GM12878 (cell line): Measurements from ENCODE around the gene SERPINA4. TPM values are rescaled to one million over a fixed set of nuclear protein-coding genes. Genes with fewer than 3 reads are reported as not detected.

Experiments used
- ATAC-seq: fragments of 200-7000 bp; cut with Tn5 transposase; 3 replicates; pipeline ENCODE4 v1.9.1; 2020; ENCODE audit warnings: mild to moderate bottlenecking, moderate library complexity
- BruUV-seq: library from RNA; stranded (reverse); fragments of 400-500 nt; replicated peaks from 2 replicates; lab custom pipeline; 2021; lab: Mats Ljungman, UMichigan
- CTCF ChIA-PET: fragments of 300-600 bp; sonication (Branson Sonifier 250); formaldehyde crosslinking; extraction: SDS; loops from one replicate; lab custom pipeline; 2021; ENCODE audit warnings: inconsistent platforms; lab: Yijun Ruan, JAX
- POLR2A ChIA-PET: fragments of 350-600 bp; formaldehyde crosslinking; extraction: SDS; loops from one replicate; lab custom pipeline; 2021; ENCODE audit warnings: inconsistent platforms; lab: Charles Lee
- RAD21 ChIA-PET: fragments of 300-600 bp; sonication (Branson Sonifier 250); formaldehyde crosslinking; loops from one replicate; lab custom pipeline; 2023; ENCODE audit warnings: antibody characterized with exemption; ENCODE audit not compliant: unreplicated experiment; lab: Charles Lee
- SMC1A ChIA-PET: fragments of 300-600 bp; sonication (Branson Sonifier 250); formaldehyde crosslinking; loops from one replicate; lab custom pipeline; 2023; ENCODE audit not compliant: unreplicated experiment, uncharacterized antibody; lab: Charles Lee
- DNase-seq: peaks from one replicate; pipeline ENCODE4 v3.0.0-alpha.2; 2011; ENCODE audit warnings: low read depth, low spot score
- FAIRE-seq: peaks from 3 replicates; lab custom pipeline; 2011; peaks lifted over from hg19 to GRCh38; lab: Jason Lieb, UNC
- H2AFZ ChIP-seq: 2 replicates; pipeline ENCODE4 v1.6.0; 2011; ENCODE audit warnings: low read depth, low read length, control low read depth; ENCODE audit not compliant: control insufficient read depth
- H3K27ac ChIP-seq: 2 replicates; pipeline ENCODE4 v1.5.1; 2011; ENCODE audit warnings: control low read depth; ENCODE audit not compliant: control insufficient read depth, insufficient read depth
- H3K27me3 ChIP-seq, 2 experiments: replicated peaks in 1 of 2; 2 replicates each; pipeline versions ENCODE4 v1.6.0 to v1.6.1; 2011; ENCODE audit warnings: low read length in 1 of 2; ENCODE audit not compliant: control insufficient read depth in 2 of 2, insufficient read depth in 2 of 2
- H3K36me3 ChIP-seq, 2 experiments: 2 replicates each; pipeline ENCODE4 v1.5.1; 2011; ENCODE audit warnings: low read length in 1 of 2; ENCODE audit not compliant: control insufficient read depth in 2 of 2, insufficient read depth in 2 of 2
- H3K4me1 ChIP-seq: 2 replicates; pipeline ENCODE4 v1.6.1; 2011; ENCODE audit warnings: mild to moderate bottlenecking, low read length, moderate library complexity, mixed read lengths; ENCODE audit not compliant: control insufficient read depth, insufficient read depth
- H3K4me2 ChIP-seq: 2 replicates; pipeline ENCODE4 v1.6.0; 2011; ENCODE audit warnings: control low read depth; ENCODE audit not compliant: control insufficient read depth, insufficient read depth
- H3K4me3 ChIP-seq: fragments of 200-600 bp; sonication (generic); 2 replicates; pipeline ENCODE4 v1.5.1; 2016
- H3K79me2 ChIP-seq: 2 replicates; pipeline ENCODE4 v1.6.0; 2011; ENCODE audit warnings: low read length; ENCODE audit not compliant: control insufficient read depth, insufficient read depth
- H3K9ac ChIP-seq: 2 replicates; pipeline ENCODE4 v1.8.0; 2011; ENCODE audit warnings: low read length, control low read depth, mixed read lengths; ENCODE audit not compliant: control insufficient read depth, insufficient read depth
- H3K9me3 ChIP-seq: replicated peaks from 3 replicates; pipeline ENCODE4 v1.5.1; 2011; ENCODE audit warnings: mild to moderate bottlenecking, low read length; ENCODE audit not compliant: control insufficient read depth, insufficient read depth
- H4K20me1 ChIP-seq: 2 replicates; pipeline ENCODE4 v1.6.0; 2011; ENCODE audit not compliant: control insufficient read depth, insufficient read depth
- BACH1 ChIP-seq: fragments of 450-650 bp; IDR thresholded peaks from 2 replicates; pipeline ENCODE4 v1.6.1; 2017; ENCODE audit warnings: mild to moderate bottlenecking, borderline replicate concordance
- BCL11A ChIP-seq: IDR thresholded peaks from 2 replicates; pipeline ENCODE4 v1.6.1; 2011; ENCODE audit warnings: low read depth, low read length
- BMI1 ChIP-seq: fragments of 450-650 bp; IDR thresholded peaks from 2 replicates; pipeline ENCODE4 v1.6.1; 2016; ENCODE audit warnings: mild to moderate bottlenecking, moderate library complexity, borderline replicate concordance
- CBFB ChIP-seq: IDR thresholded peaks from 2 replicates; pipeline ENCODE4 v1.6.1; 2016; ENCODE audit warnings: antibody characterized with exemption, low read depth
- CREB1 ChIP-seq: IDR thresholded peaks from 2 replicates; pipeline ENCODE4 v1.6.1; 2012; ENCODE audit warnings: low read depth, mild to moderate bottlenecking, inconsistent platforms
- E2F4 ChIP-seq: IDR thresholded peaks from 2 replicates; pipeline ENCODE4 v1.6.1; 2012; ENCODE audit warnings: low read depth, low read length, improper control_type of control experiment
- GABPA ChIP-seq: IDR thresholded peaks from 2 replicates; pipeline ENCODE4 v1.6.1; 2014; ENCODE audit warnings: antibody characterized with exemption, low read depth, mild to moderate bottlenecking, inconsistent platforms
- LARP7 ChIP-seq: fragments of 450-650 bp; IDR thresholded peaks from 2 replicates; pipeline ENCODE4 v1.6.1; 2017; ENCODE audit warnings: mild to moderate bottlenecking
- MXI1 ChIP-seq: fragments of 150-350 bp; IDR thresholded peaks from 2 replicates; pipeline ENCODE4 v1.6.1; 2011; ENCODE audit warnings: low read depth, mild to moderate bottlenecking, inconsistent platforms, low read length, improper control_type of control experiment
- NFYB ChIP-seq: IDR thresholded peaks from 2 replicates; pipeline ENCODE4 v1.6.1; 2011; ENCODE audit warnings: low read depth, mild to moderate bottlenecking, low read length, improper control_type of control experiment, moderate library complexity; ENCODE audit not compliant: insufficient read depth
- RCOR1 ChIP-seq: conservative IDR thresholded peaks from 2 replicates; pipeline ENCODE4 v1.6.1; 2012; ENCODE audit warnings: low read depth, low read length, improper control_type of control experiment
- SIN3A ChIP-seq: IDR thresholded peaks from 2 replicates; pipeline ENCODE4 v1.6.1; 2012; ENCODE audit warnings: low read depth, low read length, improper control_type of control experiment
- SMAD5 ChIP-seq: IDR thresholded peaks from 2 replicates; pipeline ENCODE4 v1.6.1; 2016; ENCODE audit warnings: antibody characterized with exemption, low read depth
- SREBF1 ChIP-seq: IDR thresholded peaks from 2 replicates; pipeline ENCODE4 v1.6.1; 2012; ENCODE audit warnings: mild to moderate bottlenecking, low read length
- TAF1 ChIP-seq: IDR thresholded peaks from 2 replicates; pipeline ENCODE4 v1.6.1; 2011; ENCODE audit warnings: mild to moderate bottlenecking, low read depth, low read length, borderline replicate concordance
- ZBTB4 ChIP-seq: fragments of 450-650 bp; formaldehyde crosslinking; IDR thresholded peaks from 2 replicates; pipeline ENCODE4 v1.4.0; 2022; ENCODE audit warnings: mild to moderate bottlenecking, moderate library complexity
- ZNF24 ChIP-seq: fragments of 450-650 bp; IDR thresholded peaks from 2 replicates; pipeline ENCODE4 v1.6.1; 2017; ENCODE audit warnings: antibody characterized with exemption, mild to moderate bottlenecking
- ZNF622 ChIP-seq: fragments of 450-650 bp; IDR thresholded peaks from 2 replicates; pipeline ENCODE4 v1.6.1; 2017; ENCODE audit warnings: mild to moderate bottlenecking, inconsistent platforms
- ZSCAN29 ChIP-seq: fragments of 450-650 bp; IDR thresholded peaks from 2 replicates; pipeline ENCODE4 v1.6.1; 2017; ENCODE audit warnings: mild to moderate bottlenecking, moderate library complexity
- WGBS: methylation state at CpG from one replicate; pipeline ENCODE4 v1.1.6; 2016; ENCODE audit warnings: low lambda C conversion rate; ENCODE audit not compliant: insufficient replicate concordance, insufficient coverage; ENCODE audit errors: missing lambda C conversion rate; 5-methylcytosine and 5-hydroxymethylcytosine counted together
- in situ Hi-C: fragments of 300-500 bp; cut with MboI; formaldehyde crosslinking; loops from 9 replicates; pipeline ENCODE4 v1.14.3; 2018; ENCODE audit warnings: mixed read lengths
- intact Hi-C: fragments of 100-400 bp; cut with micrococcal nuclease; formaldehyde crosslinking; loops from one replicate; pipeline ENCODE4 v1.14.2; 2022; ENCODE audit not compliant: unreplicated experiment
- polyA plus RNA-seq, 11 experiments: library from polyadenylated mRNA; depleted of rRNA in 4 of 11; unstranded in 6 of 11; stranded (reverse) in 5 of 11; fragments of >200 nt; fragmentation: Nextera tagmentation in 4 of 11; fragmentation: Illumina TruSeq in 1 of 11; extraction: Ambion mirVana in 4 of 11; extraction: Trizol in 1 of 11; gene quantifications; 1 replicate in 1 of 11; 2 replicates in 10 of 11; pipeline versions ENCODE4 v1.2.1 to v1.2.3, GENCODE V29; 2011 to 2016; ENCODE audit warnings: inconsistent platforms in 2 of 11, missing spikeins in 2 of 11, low read depth in 1 of 11
- total RNA-seq, 4 experiments: library from RNA; depleted of rRNA in 3 of 4; stranded (reverse); fragments of >200 nt in 3 of 4; fragmentation: Illumina TruSeq in 1 of 4; extraction: Trizol in 1 of 4; gene quantifications; 2 replicates each; pipeline versions ENCODE4 v1.2.1 to v1.2.3, GENCODE V29; 2013 to 2021

SERPINA4 gene
- total and polyA plus RNA-seq, 10 of the 15 experiments (the other 5 are each of a cell fraction or from before 2014, with no cell fraction given), result 0.13 TPM; not detected in 9

GRCh38 chr14:94611179-94611578 lies 49.9 kb downstream of the SERPINA4 start:
- Histone ChIP-seq H4K20me1 (no peaks in the 10 kb centered on the region), H2AFZ (no peak overlapping the region), H3K36me3 (no peaks in the 10 kb centered on the region), H3K9me3 (no peaks in the 10 kb centered on the region; the same call in 2 of the 3 replicates), H3K79me2 (no peaks in the 10 kb centered on the region), H3K4me3 (no peak overlapping the region), H3K27ac (no peak overlapping the region), H3K9ac (no peak overlapping the region), H3K4me1 (no peaks in the 10 kb centered on the region), H3K27me3 (no peaks in the 10 kb centered on the region; a peak in 1 of 4 replicates), H3K4me2 (no peak overlapping the region)
- ChIA-PET CTCF (no interaction called here), POLR2A (no interaction called here), SMC1A (no interaction called here), RAD21 (no interaction called here)
- 0% methylated on average over 5 of the region's 5 CpGs for WGBS
- DNase-seq (no peak), ATAC-seq (no peak), FAIRE-seq (no peak)
- in situ Hi-C loops (no loop called here), intact Hi-C loops (no loop called here)
- no peak for TF ChIP-seq RCOR1
- no peak for TF ChIP-seq ZNF622
- TF ChIP-seq BACH1, result no peak
- no peak for TF ChIP-seq ZSCAN29
- TF ChIP-seq CREB1, result no peak
- TF ChIP-seq BMI1, result no peak
- no peak for TF ChIP-seq SIN3A
- TF ChIP-seq E2F4, result no peak
- TF ChIP-seq SMAD5, result no peak
- no peak for TF ChIP-seq ZNF24
- TF ChIP-seq LARP7, result no peak
- no peak for TF ChIP-seq SREBF1
- no peak for TF ChIP-seq TAF1
- TF ChIP-seq GABPA, result no peak
- TF ChIP-seq MXI1, result no peak
- no peak for TF ChIP-seq BCL11A
- no peak for TF ChIP-seq CBFB
- no peak for TF ChIP-seq ZBTB4 (CRISPR knock-in tag)
- no peak for TF ChIP-seq NFYB
- no TSS peak for BruUV-seq
